Peyer's patch (tissue), 4 donors: Measurements from ENCODE around the gene MYO9B.

Experiments
- CTCF ChIP-seq, 6 experiments: fragments of 450-650 bp in 4 of 6; fragments of 200-600 bp in 2 of 6; sonication (generic) in 1 of 6; IDR thresholded peaks; one replicate each; pipeline ENCODE4 v1.5.1; 2017 to 2019; ENCODE audit warnings: antibody characterized with exemption in 6 of 6, mild to moderate bottlenecking in 3 of 6, moderate library complexity in 1 of 6
- POLR2A ChIP-seq, 2 donors: fragments of 450-650 bp; IDR thresholded peaks; one replicate each; pipeline ENCODE4 v1.5.1; 2017; ENCODE audit warnings: antibody characterized with exemption in 2 of 2, mild to moderate bottlenecking in 2 of 2, moderate library complexity in 2 of 2

GRCh38 chr19:17156947-17157302 is 81.3 kb downstream of the MYO9B start:
- no peak for TF ChIP-seq CTCF (IDR thresholded peaks at IDR 0.05)
- TF ChIP-seq POLR2A (IDR thresholded peaks at IDR 0.05): no peak
